T1000 (cell line): ENCODE results near the gene CFAP61.
"Not testable (repeated sequence)": the region's sequence is repeated elsewhere in the genome, so short reads cannot be mapped to it uniquely, and the experiment has no call there.

Source experiments
- DNase-seq: peaks from one replicate; lab custom pipeline; 2025; ENCODE audit warnings: mixed read lengths; lab: John Stamatoyannopoulos, UW

The CFAP61 gene

GRCh38 chr20:20089018-20089417 lies 36.7 kb downstream of the CFAP61 start:
- no peak for DNase-seq

- no peak for DNase-seq
These were observed 37.6 kb downstream of the CFAP61 start for GRCh38 chr20:20089939-20090338.

- no peak for DNase-seq
These were observed 40.5 kb downstream of the CFAP61 start for GRCh38 chr20:20092827-20093226.

- DNase-seq, result no peak
These were observed 42.1 kb downstream of the CFAP61 start for GRCh38 chr20:20094410-20094809.

GRCh38 chr20:20095114-20095872 lies 43.0 kb downstream of the CFAP61 start:
- DNase-seq, result no peak

GRCh38 chr20:20096421-20096820 lies 44.1 kb downstream of the CFAP61 start:
- DNase-seq, result no peak

GRCh38 chr20:20100881-20101280 lies 48.5 kb downstream of the CFAP61 start:
- DNase-seq, result no peak

- no peak for DNase-seq
These were observed 49.8 kb downstream of the CFAP61 start for GRCh38 chr20:20102163-20102562.

- DNase-seq, result no peak
These were observed 50.5 kb downstream of the CFAP61 start for GRCh38 chr20:20102716-20103258.

- no peak for DNase-seq
These were observed 51.2 kb downstream of the CFAP61 start for GRCh38 chr20:20103486-20103885.

- not testable (repeated sequence) for DNase-seq
These were observed 70.9 kb downstream of the CFAP61 start for GRCh38 chr20:20123187-20123586.

- DNase-seq, result no peak
These were observed 78.1 kb downstream of the CFAP61 start for GRCh38 chr20:20130399-20130798.

- no peak for DNase-seq
These were observed 82.7 kb downstream of the CFAP61 start for GRCh38 chr20:20134941-20135575.

- DNase-seq, result no peak
These were observed 84.0 kb downstream of the CFAP61 start for GRCh38 chr20:20136313-20136712.

GRCh38 chr20:20137851-20138250 lies 85.5 kb downstream of the CFAP61 start:
- DNase-seq, result no peak

- DNase-seq, result no peak
These were observed 86.2 kb downstream of the CFAP61 start for GRCh38 chr20:20138301-20139064.

GRCh38 chr20:20139403-20139802 lies 87.1 kb downstream of the CFAP61 start:
- DNase-seq, result no peak

- DNase-seq, result no peak
These were observed 90.8 kb downstream of the CFAP61 start for GRCh38 chr20:20143165-20143564.

GRCh38 chr20:20143646-20144045 lies 91.3 kb downstream of the CFAP61 start:
- DNase-seq, result no peak

- DNase-seq, result no peak
These were observed 96.4 kb downstream of the CFAP61 start for GRCh38 chr20:20148779-20149178.

- DNase-seq, result no peak
These were observed 97.9 kb downstream of the CFAP61 start for GRCh38 chr20:20150241-20150640.

GRCh38 chr20:20160520-20160919 lies 108.2 kb downstream of the CFAP61 start:
- no peak for DNase-seq

- no peak for DNase-seq
These were observed 109.3 kb downstream of the CFAP61 start for GRCh38 chr20:20161611-20162010.
